GM18517 (cell line): ENCODE data around the gene PSRC1.

Source experiments
- ATAC-seq: cut with Tn5 transposase; IDR thresholded peaks from one replicate; pipeline ENCODE4 v1.9.1; 2021; ENCODE audit warnings: mild to moderate bottlenecking, moderate library complexity; ENCODE audit not compliant: unreplicated experiment

Gene PSRC1

GRCh38 chr1:109273570-109274288 lies 9.2 kb downstream of the PSRC1 start:
- no peak for ATAC-seq

GRCh38 chr1:109272831-109273547 lies 10.0 kb downstream of the PSRC1 start:
- ATAC-seq: no peak

- no peak for ATAC-seq
Observed at GRCh38 chr1:109272021-109272799, 10.7 kb downstream of the PSRC1 start.

- no peak for ATAC-seq
Observed at GRCh38 chr1:109271458-109271857, 11.5 kb downstream of the PSRC1 start.

GRCh38 chr1:109270623-109271317 lies 12.2 kb downstream of the PSRC1 start:
- no peak for ATAC-seq

GRCh38 chr1:109269981-109270622 lies 12.8 kb downstream of the PSRC1 start:
- ATAC-seq: no peak

GRCh38 chr1:109269212-109269980 lies 13.5 kb downstream of the PSRC1 start:
- ATAC-seq: no peak

- no peak for ATAC-seq
Observed at GRCh38 chr1:109268431-109269211, 14.3 kb downstream of the PSRC1 start.

GRCh38 chr1:109267743-109268300 lies 15.1 kb downstream of the PSRC1 start:
- no peak for ATAC-seq

- ATAC-seq: no peak
Observed at GRCh38 chr1:109266965-109267364, 16.0 kb downstream of the PSRC1 start.

- ATAC-seq: no peak
Observed at GRCh38 chr1:109265741-109266330, 17.1 kb downstream of the PSRC1 start.

- no peak for ATAC-seq
Observed at GRCh38 chr1:109265016-109265415, 17.9 kb downstream of the PSRC1 start.

GRCh38 chr1:109264379-109264755 lies 18.6 kb downstream of the PSRC1 start:
- no peak for ATAC-seq

GRCh38 chr1:109263597-109264378 lies 19.2 kb downstream of the PSRC1 start:
- peak; percentile 76 for ATAC-seq

- no peak for ATAC-seq
Observed at GRCh38 chr1:109263234-109263596, 19.7 kb downstream of the PSRC1 start.

- ATAC-seq: no peak
Observed at GRCh38 chr1:109262231-109263055, 20.5 kb downstream of the PSRC1 start.

GRCh38 chr1:109261578-109261977 lies 21.4 kb downstream of the PSRC1 start:
- ATAC-seq: no peak
